ENCODE measurements around the gene RPS6KA4. TPM values are rescaled to one million over a fixed set of nuclear protein-coding genes. Genes with fewer than 3 reads are reported as not detected.
"Not testable (repeated sequence)": the region's sequence is repeated elsewhere in the genome, so short reads cannot be mapped to it uniquely, and the experiment has no call there.

The RPS6KA4 gene
- total RNA-seq, 1 donor from 2014 or later, result 13.6 TPM

GRCh38 chr11:64413417-64413816, 54.5 kb downstream of the RPS6KA4 start:
- Histone ChIP-seq H3K9me3 (ENCODE audit: control insufficient read depth in 3 of 3, low read length in 3 of 3) (no peaks in the 10 kb centered on the region), H3K27me3 (ENCODE audit: control insufficient read depth in 3 of 3, insufficient read depth in 3 of 3, low read length in 3 of 3) (peaks cover 5 to 8% (median 7%) of the 10 kb centered on the region in 3 donors), H3K36me3 (ENCODE audit: control insufficient read depth in 3 of 3, insufficient read depth in 3 of 3, low read length in 3 of 3) (no peaks in the 10 kb centered on the region), H3K27ac (ENCODE audit: low read depth, low read length) (no peak overlapping the region), H3K9ac (ENCODE audit: low read depth in 1 of 3, low read length in 3 of 3) (no peak overlapping the region), H3K4me3 (ENCODE audit: low read length in 3 of 3) (no peak overlapping the region), H3K4me1 (ENCODE audit: control insufficient read depth in 3 of 3, insufficient read depth in 3 of 3, low read length in 3 of 3) (peaks cover 0 to 4% (median 0%) of the 10 kb centered on the region in 3 donors)

- H3K9me3 ChIP-seq (ENCODE audit: control insufficient read depth in 3 of 3, low read length in 3 of 3), result no peaks in the 10 kb centered on the region
- H3K4me3 ChIP-seq (ENCODE audit: low read length in 3 of 3), result no peak overlapping the region
- H3K27ac ChIP-seq (ENCODE audit: low read depth, low read length), result no peak overlapping the region
- peaks cover 5 to 14% (median 8%) of the 10 kb centered on the region in 3 donors for H3K27me3 ChIP-seq (ENCODE audit: control insufficient read depth in 3 of 3, insufficient read depth in 3 of 3, low read length in 3 of 3)
- H3K36me3 ChIP-seq (ENCODE audit: control insufficient read depth in 3 of 3, insufficient read depth in 3 of 3, low read length in 3 of 3), result no peaks in the 10 kb centered on the region
- no peaks in the 10 kb centered on the region for H3K4me1 ChIP-seq (ENCODE audit: control insufficient read depth in 3 of 3, insufficient read depth in 3 of 3, low read length in 3 of 3)
- no peak overlapping the region for H3K9ac ChIP-seq (ENCODE audit: low read depth in 1 of 3, low read length in 3 of 3)
Measured at GRCh38 chr11:64415286-64415685, 56.3 kb downstream of the RPS6KA4 start.

DNA sequence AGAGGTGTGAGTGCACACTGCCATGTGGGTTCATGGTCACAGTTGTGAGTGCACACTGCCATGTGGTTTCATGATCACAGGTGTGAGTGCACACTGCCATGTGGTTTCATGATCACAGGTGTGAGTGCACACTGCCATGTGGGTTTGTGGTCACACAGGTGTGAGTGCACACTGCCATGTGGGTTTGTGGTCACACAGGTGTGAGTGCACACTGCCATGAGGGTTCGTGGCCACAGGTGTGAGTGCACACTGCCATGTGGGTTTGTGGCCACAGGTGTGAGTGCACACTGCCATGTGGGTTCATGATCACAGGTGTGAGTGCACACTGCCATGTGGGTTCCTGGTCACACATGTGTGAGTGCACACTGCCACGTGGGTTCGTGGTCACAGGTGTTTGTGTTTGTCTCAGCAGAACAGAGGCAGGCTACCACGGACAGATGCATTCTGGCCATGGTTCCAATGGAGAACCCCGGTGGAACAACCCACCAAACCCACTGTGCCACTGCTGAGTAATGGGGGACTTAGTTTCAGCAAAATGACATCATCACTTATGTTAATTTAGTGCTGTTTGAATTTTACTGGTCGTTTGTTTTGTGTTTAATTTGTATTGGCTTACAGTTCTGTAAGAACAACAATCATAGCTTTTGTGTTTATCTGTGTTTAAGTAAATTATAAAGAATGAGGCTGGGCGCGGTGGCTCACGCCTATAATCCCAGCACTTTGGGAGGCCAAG, 57.2 kb downstream of the RPS6KA4 start:
- no peak overlapping the region for H3K9ac ChIP-seq (ENCODE audit: low read depth in 1 of 3, low read length in 3 of 3)
- no peaks in the 10 kb centered on the region for H3K36me3 ChIP-seq (ENCODE audit: control insufficient read depth in 3 of 3, insufficient read depth in 3 of 3, low read length in 3 of 3)
- H3K4me1 ChIP-seq (ENCODE audit: control insufficient read depth in 3 of 3, insufficient read depth in 3 of 3, low read length in 3 of 3), result no peaks in the 10 kb centered on the region
- no peak overlapping the region for H3K4me3 ChIP-seq (ENCODE audit: low read length in 3 of 3)
- no peaks in the 10 kb centered on the region for H3K9me3 ChIP-seq (ENCODE audit: control insufficient read depth in 3 of 3, low read length in 3 of 3)
- peaks cover 1 to 7% (median 4%) of the 10 kb centered on the region in 3 donors for H3K27me3 ChIP-seq (ENCODE audit: control insufficient read depth in 3 of 3, insufficient read depth in 3 of 3, low read length in 3 of 3)
- H3K27ac ChIP-seq (ENCODE audit: low read depth, low read length), result no peak overlapping the region

DNA sequence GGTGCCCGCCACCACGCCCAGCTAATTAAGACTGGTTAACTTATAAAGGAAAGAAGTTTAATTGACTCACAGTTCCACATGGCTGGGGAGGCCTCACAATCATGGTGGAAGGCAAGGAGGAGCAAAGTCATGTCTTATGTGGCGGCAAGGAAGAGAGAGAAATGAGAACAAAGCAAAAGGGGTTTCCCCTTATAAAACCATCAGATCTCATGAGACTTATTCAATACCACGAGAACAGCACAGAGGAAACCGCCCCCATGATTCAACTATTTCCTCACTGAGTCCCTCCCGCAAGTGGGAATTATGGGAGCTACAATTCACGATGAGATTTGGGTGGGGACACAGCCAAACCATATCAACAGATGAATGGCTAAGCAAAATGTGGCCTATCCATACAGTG, 59.3 kb downstream of the RPS6KA4 start:
- H3K27ac ChIP-seq (ENCODE audit: low read depth, low read length); H3K36me3 ChIP-seq (ENCODE audit: control insufficient read depth in 3 of 3, insufficient read depth in 3 of 3, low read length in 3 of 3); H3K4me1 ChIP-seq (ENCODE audit: control insufficient read depth in 3 of 3, insufficient read depth in 3 of 3, low read length in 3 of 3); H3K27me3 ChIP-seq (ENCODE audit: control insufficient read depth in 3 of 3, insufficient read depth in 3 of 3, low read length in 3 of 3); H3K9ac ChIP-seq (ENCODE audit: low read depth in 1 of 3, low read length in 3 of 3); H3K4me3 ChIP-seq (ENCODE audit: low read length in 3 of 3); H3K9me3 ChIP-seq (ENCODE audit: control insufficient read depth in 3 of 3, low read length in 3 of 3): not testable (repeated sequence)

DNA sequence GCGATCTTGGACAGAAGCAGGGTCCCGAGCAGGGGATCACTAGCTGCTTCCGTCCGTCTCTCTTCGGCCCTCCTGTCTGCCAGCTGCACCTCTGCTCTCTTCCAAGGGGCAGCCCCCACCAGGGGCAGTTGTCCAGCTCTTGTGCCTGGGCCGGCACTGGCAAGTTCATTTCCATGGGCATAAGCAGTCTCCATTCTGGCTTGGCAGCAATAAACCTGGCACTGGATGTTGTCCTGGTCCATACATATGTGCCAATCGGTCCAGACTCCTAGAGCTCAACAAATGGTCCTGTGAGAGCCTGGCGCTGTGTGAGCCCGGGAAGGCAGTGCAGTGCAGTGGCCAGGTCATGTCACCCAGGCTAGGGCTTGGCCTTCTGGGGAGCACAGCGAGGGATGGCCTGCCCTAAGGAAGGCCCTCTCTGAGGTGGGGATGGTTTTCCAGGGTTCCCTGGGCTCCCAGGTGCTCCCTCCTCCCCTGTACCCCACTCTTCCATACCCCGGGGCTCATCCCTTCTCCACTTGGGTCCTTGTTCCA, 60.4 kb downstream of the RPS6KA4 start:
- no peak overlapping the region for H3K9ac ChIP-seq (ENCODE audit: low read depth in 1 of 3, low read length in 3 of 3)
- peaks cover 0 to 3% (median 0%) of the 10 kb centered on the region in 3 donors for H3K9me3 ChIP-seq (ENCODE audit: control insufficient read depth in 3 of 3, low read length in 3 of 3)
- no peaks in the 10 kb centered on the region for H3K4me1 ChIP-seq (ENCODE audit: control insufficient read depth in 3 of 3, insufficient read depth in 3 of 3, low read length in 3 of 3)
- H3K27me3 ChIP-seq (ENCODE audit: control insufficient read depth in 3 of 3, insufficient read depth in 3 of 3, low read length in 3 of 3), result peaks cover 0 to 7% (median 6%) of the 10 kb centered on the region in 3 donors
- H3K36me3 ChIP-seq (ENCODE audit: control insufficient read depth in 3 of 3, insufficient read depth in 3 of 3, low read length in 3 of 3), result no peaks in the 10 kb centered on the region
- H3K4me3 ChIP-seq (ENCODE audit: low read length in 3 of 3), result no peak overlapping the region
- H3K27ac ChIP-seq (ENCODE audit: low read depth, low read length), result no peak overlapping the region

GRCh38 chr11:64419818-64420485, 61.0 kb downstream of the RPS6KA4 start:
- H3K27ac ChIP-seq (ENCODE audit: low read depth, low read length), result no peak overlapping the region
- H3K4me3 ChIP-seq (ENCODE audit: low read length in 3 of 3), result no peak overlapping the region
- H3K9ac ChIP-seq (ENCODE audit: low read depth in 1 of 3, low read length in 3 of 3), result no peak overlapping the region
- no peaks in the 10 kb centered on the region for H3K36me3 ChIP-seq (ENCODE audit: control insufficient read depth in 3 of 3, insufficient read depth in 3 of 3, low read length in 3 of 3)
- no peaks in the 10 kb centered on the region for H3K4me1 ChIP-seq (ENCODE audit: control insufficient read depth in 3 of 3, insufficient read depth in 3 of 3, low read length in 3 of 3)
- H3K27me3 ChIP-seq (ENCODE audit: control insufficient read depth in 3 of 3, insufficient read depth in 3 of 3, low read length in 3 of 3), result peaks cover 0 to 7% (median 6%) of the 10 kb centered on the region in 3 donors
- peaks cover 0 to 3% (median 0%) of the 10 kb centered on the region in 3 donors for H3K9me3 ChIP-seq (ENCODE audit: control insufficient read depth in 3 of 3, low read length in 3 of 3)

Small RNA genes lying within 50 kb of the gene (small RNA-seq; reads per million reads assigned to genes)
- gene MIR1237, result not detected
- gene MIR7155, result 0.07 reads per million

Other genes with a start within 250 kb of the RPS6KA4 start
- gene MACROD1, start 193.0 kb upstream of the RPS6KA4 start, total RNA-seq, result 91.9 TPM
- gene STIP1, start 173.0 kb upstream of the RPS6KA4 start, total RNA-seq, result 69.9 TPM
- gene FERMT3, start 152.4 kb upstream of the RPS6KA4 start, total RNA-seq, result 4.7 TPM
- 53.2 TPM for gene TRPT1, start 133.0 kb upstream of the RPS6KA4 start, total RNA-seq
- gene NUDT22, start 132.9 kb upstream of the RPS6KA4 start, total RNA-seq, result 17.2 TPM
- 18.8 TPM for gene DNAJC4, start 128.6 kb upstream of the RPS6KA4 start, total RNA-seq
- 24.5 TPM for gene VEGFB, start 124.6 kb upstream of the RPS6KA4 start, total RNA-seq
- 26.1 TPM for gene FKBP2, start 118.1 kb upstream of the RPS6KA4 start, total RNA-seq
- 95.0 TPM for gene PPP1R14B, start 112.2 kb upstream of the RPS6KA4 start, total RNA-seq
- 9.4 TPM for gene PLCB3, start 107.6 kb upstream of the RPS6KA4 start, total RNA-seq
- 23.5 TPM for gene BAD, start 74.5 kb upstream of the RPS6KA4 start, total RNA-seq
- gene GPR137, start 73.3 kb upstream of the RPS6KA4 start, total RNA-seq, result 6.3 TPM
- not detected for gene KCNK4, start 67.9 kb upstream of the RPS6KA4 start, total RNA-seq
- gene CATSPERZ, start 58.8 kb upstream of the RPS6KA4 start, total RNA-seq, result not detected
- gene ESRRA, start 53.6 kb upstream of the RPS6KA4 start, total RNA-seq, result 35.0 TPM
- 247 TPM for gene TRMT112, start 41.6 kb upstream of the RPS6KA4 start, total RNA-seq
- 144 TPM for gene PRDX5, start 41.0 kb upstream of the RPS6KA4 start, total RNA-seq
- gene CCDC88B, start 19.0 kb upstream of the RPS6KA4 start, total RNA-seq, result 2.6 TPM
- gene SLC22A11, start 196.8 kb downstream of the RPS6KA4 start, total RNA-seq, result not detected
- not detected for gene SLC22A12, start 232.1 kb downstream of the RPS6KA4 start, total RNA-seq

Measured in skeletal muscle tissue (tissue), 5 donors.